ENCODE data around the gene CUEDC2. TPM values are rescaled to one million over a fixed set of nuclear protein-coding genes. Genes with fewer than 3 reads are reported as not detected.

Gene CUEDC2
- total RNA-seq, 2 experiments from 2014 or later, result 71.7 to 77.6 TPM

- ATAC-seq (no peak), DNase-seq (no peak)
- peaks cover 47% of the 10 kb centered on the region for H3K4me1 Mint-ChIP-seq (ENCODE audit: low read depth)
- H3K27ac Mint-ChIP-seq, result peak overlapping the region; percentile 62
- H3K36me3 Mint-ChIP-seq (ENCODE audit: low read depth), result peaks cover 28% of the 10 kb centered on the region
- H3K27me3 Mint-ChIP-seq (ENCODE audit: low read depth), result no peaks in the 10 kb centered on the region
- ChIA-PET POLR2A (interaction anchor here (1.8 to 5.7 kb wide), 2 partner anchors 9 to 19 kb away, joined by 10 to 81 read pairs; partner anchors contain the start of gene CUEDC2), CTCF (interaction anchor here (0.9 to 5.0 kb wide), 5 partner anchors 8 to 296 kb away, joined by 3 to 31 read pairs (median 25); partner anchors contain the start of gene CUEDC2)
- no peaks in the 10 kb centered on the region for H3K9me3 Mint-ChIP-seq (ENCODE audit: insufficient read depth)
- no peak overlapping the region for H3K4me3 Mint-ChIP-seq
Measured at GRCh38 chr10:102453502-102453901, 21.1 kb upstream of the CUEDC2 start.

- H3K27me3 Mint-ChIP-seq (ENCODE audit: low read depth), result no peaks in the 10 kb centered on the region
- H3K27ac Mint-ChIP-seq, result peak overlapping the region; percentile 83
- no peaks in the 10 kb centered on the region for H3K9me3 Mint-ChIP-seq (ENCODE audit: insufficient read depth)
- ATAC-seq (peak; percentile 40), DNase-seq (peak; percentile 71)
- H3K4me3 Mint-ChIP-seq, result peak overlapping the region; percentile 28
- CTCF ChIA-PET, result interaction anchor here (0.9 to 5.0 kb wide), 7 partner anchors 9 to 295 kb away, joined by 3 to 31 read pairs (median 5); partner anchors contain the start of gene CUEDC2
- POLR2A ChIA-PET, result interaction anchor here (1.0 to 5.7 kb wide), 3 partner anchors 10 to 57 kb away, joined by 6 to 81 read pairs (median 10); partner anchors contain the start of genes CUEDC2 and NFKB2
- peaks cover 28% of the 10 kb centered on the region for H3K36me3 Mint-ChIP-seq (ENCODE audit: low read depth)
- peaks cover 47% of the 10 kb centered on the region for H3K4me1 Mint-ChIP-seq (ENCODE audit: low read depth)
Measured at GRCh38 chr10:102452672-102453340, 20.4 kb upstream of the CUEDC2 start.

DNA sequence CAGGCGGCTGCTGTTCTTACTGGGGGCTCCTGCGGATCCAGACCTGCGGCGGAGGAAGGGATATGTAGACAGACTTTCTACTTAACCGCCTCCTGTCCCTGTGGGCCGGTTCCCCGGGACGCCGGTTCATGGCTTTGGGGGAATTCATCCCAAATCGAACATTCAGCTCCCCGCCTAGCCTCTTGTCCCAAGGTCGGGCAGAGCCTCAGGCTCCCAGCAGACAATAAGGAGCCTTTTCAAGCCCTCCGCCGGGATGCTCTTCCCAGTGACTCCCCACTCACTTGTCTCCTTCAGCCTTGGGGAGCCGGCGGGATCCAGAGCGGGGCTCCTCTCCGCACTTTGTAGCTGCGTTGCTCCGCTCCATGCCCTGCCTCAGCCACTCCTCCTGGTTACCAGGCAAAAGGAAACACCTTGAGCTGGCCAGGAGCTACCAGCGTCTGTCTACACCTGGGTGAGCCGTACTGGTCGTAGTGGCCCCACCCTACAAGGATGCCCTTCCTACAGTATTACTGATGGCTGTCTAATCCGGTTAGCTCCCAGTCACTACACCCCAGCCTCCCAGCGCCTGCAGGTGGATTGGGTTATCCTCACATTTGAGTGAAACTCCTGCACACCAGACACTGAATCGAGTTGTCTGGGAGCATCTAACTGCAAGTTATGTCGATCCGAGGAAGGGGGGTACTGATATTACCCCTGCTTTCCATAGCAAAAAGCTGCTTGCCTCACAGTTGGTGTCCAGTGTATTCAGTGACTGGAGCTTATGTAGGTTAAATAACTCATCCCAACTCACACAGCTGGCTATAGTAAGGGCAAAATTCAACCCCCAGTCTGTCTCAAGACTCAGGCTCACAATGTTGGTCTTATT is 19.0 kb upstream of the CUEDC2 start, which contains the start of gene C10orf95:
Gene C10orf95, minus strand, starts transcription at position 439 of the 865 bp plus-strand sequence. CDS start 450 bp downstream, outside the sequence.
- ChIA-PET CTCF (interaction anchor here (0.7 to 5.0 kb wide), 15 partner anchors 9 to 220 kb away, joined by 3 to 31 read pairs (median 6); partner anchors contain the start of genes ACTR1A, FBXL15 and NFKB2), POLR2A (interaction anchor here (0.6 to 5.7 kb wide), 13 partner anchors 10 to 126 kb away, joined by 3 to 81 read pairs (median 6); partner anchors contain the start of genes CUEDC2, FBXL15 and NFKB2)
- Mint-ChIP-seq H3K4me1 (ENCODE audit: low read depth) (peaks cover 47% of the 10 kb centered on the region), H3K9me3 (ENCODE audit: insufficient read depth) (no peaks in the 10 kb centered on the region), H3K27ac (peak within 1 kb of the TSS; percentile 80), H3K36me3 (ENCODE audit: low read depth) (peaks cover 25% of the 10 kb centered on the region), H3K27me3 (ENCODE audit: low read depth) (no peaks in the 10 kb centered on the region), H3K4me3 (peak within 1 kb of the TSS; percentile 90)
- ATAC-seq (no peak), DNase-seq (no peak)

- Mint-ChIP-seq H3K36me3 (ENCODE audit: low read depth) (peaks cover 19% of the 10 kb centered on the region), H3K4me1 (ENCODE audit: low read depth) (peaks cover 47% of the 10 kb centered on the region), H3K27me3 (ENCODE audit: low read depth) (no peaks in the 10 kb centered on the region), H3K27ac (peak overlapping the region; percentile 93), H3K4me3 (peak overlapping the region; percentile 90), H3K9me3 (ENCODE audit: insufficient read depth) (no peaks in the 10 kb centered on the region)
- ChIA-PET POLR2A (interaction anchor here (0.6 to 5.7 kb wide), 16 partner anchors 10 to 125 kb away, joined by 3 to 81 read pairs (median 5); partner anchors contain the start of genes CUEDC2, FBXL15 and NFKB2), CTCF (interaction anchor here (0.9 to 5.0 kb wide), 12 partner anchors 8 to 220 kb away, joined by 3 to 31 read pairs (median 10); partner anchors contain the start of genes CUEDC2, FBXL15 and NFKB2)
- ATAC-seq, result peak; percentile 85
- DNase-seq, result peak; percentile 93
Measured at GRCh38 chr10:102450374-102451104, 18.2 kb upstream of the CUEDC2 start.

- POLR2A ChIA-PET, result interaction anchor here (1.0 to 5.7 kb wide), 13 partner anchors 9 to 55 kb away, joined by 3 to 81 read pairs (median 6); partner anchors contain the start of genes CUEDC2, FBXL15 and NFKB2
- peaks cover 44% of the 10 kb centered on the region for H3K4me1 Mint-ChIP-seq (ENCODE audit: low read depth)
- peak overlapping the region; percentile 90 for H3K4me3 Mint-ChIP-seq
- ATAC-seq (no peak), DNase-seq (no peak)
- no peaks in the 10 kb centered on the region for H3K27me3 Mint-ChIP-seq (ENCODE audit: low read depth)
- CTCF ChIA-PET, result interaction anchor here (0.7 to 5.0 kb wide), 14 partner anchors 8 to 318 kb away, joined by 3 to 31 read pairs (median 5); partner anchors contain the start of genes CUEDC2, FBXL15 and NFKB2
- no peaks in the 10 kb centered on the region for H3K9me3 Mint-ChIP-seq (ENCODE audit: insufficient read depth)
- peaks cover 15% of the 10 kb centered on the region for H3K36me3 Mint-ChIP-seq (ENCODE audit: low read depth)
- peak overlapping the region; percentile 93 for H3K27ac Mint-ChIP-seq
Measured at GRCh38 chr10:102450124-102450373, 17.7 kb upstream of the CUEDC2 start.

DNA sequence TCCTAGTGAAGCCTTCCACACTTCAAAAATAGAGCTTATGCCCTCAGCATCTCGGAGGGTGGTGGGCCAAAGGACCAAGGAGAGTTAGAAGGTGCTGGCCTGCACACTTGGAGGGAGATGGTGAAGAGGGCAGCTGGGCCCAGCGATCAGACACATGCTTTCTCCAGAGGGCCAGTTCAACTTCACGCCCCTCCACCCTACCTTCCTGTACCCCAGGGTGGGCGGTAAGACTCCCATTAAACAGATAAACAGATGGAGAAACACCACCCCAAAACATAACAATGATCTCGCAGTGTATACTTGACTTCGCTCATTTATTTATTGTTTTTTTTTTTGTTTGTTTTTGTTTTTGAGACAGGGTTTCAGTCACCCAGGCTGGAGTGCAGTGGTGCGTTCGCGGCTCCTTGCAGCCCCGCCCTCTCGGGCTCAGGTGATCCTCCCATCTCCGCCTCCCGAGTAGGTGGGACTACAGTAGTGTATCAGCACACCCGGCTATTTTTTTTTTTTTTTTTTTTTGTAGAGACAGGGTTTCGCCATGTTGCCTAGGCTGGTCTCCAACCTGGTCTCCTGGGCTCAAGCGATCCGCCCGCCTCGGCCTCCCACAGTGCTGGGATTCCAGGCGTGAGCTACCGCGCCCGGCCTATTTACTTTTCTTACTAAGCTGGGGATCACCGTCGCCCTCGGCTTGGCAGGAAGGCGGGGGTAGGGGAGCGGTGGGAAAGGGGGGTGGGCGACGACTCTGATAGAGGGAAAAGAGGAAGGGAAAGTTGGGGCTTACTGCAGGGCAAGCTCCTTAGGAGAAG is 17.1 kb upstream of the CUEDC2 start:
- peak; percentile 66 for ATAC-seq
- Mint-ChIP-seq H3K27ac (peak overlapping the region; percentile 93), H3K4me1 (ENCODE audit: low read depth) (peaks cover 38% of the 10 kb centered on the region), H3K4me3 (peak overlapping the region; percentile 90), H3K27me3 (ENCODE audit: low read depth) (no peaks in the 10 kb centered on the region), H3K9me3 (ENCODE audit: insufficient read depth) (no peaks in the 10 kb centered on the region), H3K36me3 (ENCODE audit: low read depth) (peaks cover 17% of the 10 kb centered on the region)
- ChIA-PET POLR2A (interaction anchor here (0.6 to 5.7 kb wide), 14 partner anchors 9 to 331 kb away, joined by 3 to 81 read pairs (median 5); partner anchors contain the start of genes CUEDC2, FBXL15 and NFKB2), CTCF (interaction anchor here (0.7 to 5.0 kb wide), 14 partner anchors 12 to 317 kb away, joined by 3 to 31 read pairs (median 4); partner anchors contain the start of genes CUEDC2 and NFKB2)
- peak; percentile 93 for DNase-seq

- CTCF ChIA-PET, result no interaction called here
- POLR2A ChIA-PET, result no interaction called here
- DNase-seq, result no peak
Measured at GRCh38 chr10:102444851-102445250, 12.5 kb upstream of the CUEDC2 start.

DNA sequence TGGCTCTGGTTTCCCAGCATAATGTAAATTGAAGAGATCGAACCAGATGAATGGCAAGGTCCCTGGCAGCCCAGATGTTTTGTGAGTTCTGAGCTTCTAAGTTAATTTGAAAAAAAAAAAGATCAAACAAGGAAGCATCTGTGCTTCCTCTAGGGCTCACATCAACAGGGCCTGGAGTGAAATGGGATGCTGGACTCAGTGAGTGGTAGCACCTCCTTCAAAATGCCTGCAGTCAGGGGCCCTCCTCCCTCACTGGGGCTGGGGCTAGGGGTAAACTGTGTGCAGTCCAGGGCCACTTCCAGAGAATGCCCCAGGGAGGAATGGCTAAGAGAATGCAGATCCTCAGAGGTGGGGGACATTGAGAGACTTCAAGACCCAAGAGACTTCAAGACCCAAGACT is 6.0 kb upstream of the CUEDC2 start:
- no peaks in the 10 kb centered on the region for H3K27me3 Mint-ChIP-seq (ENCODE audit: low read depth)
- POLR2A ChIA-PET, result interaction anchor here (7.1 kb wide), 1 partner anchor 12 kb away, joined by 81 read pairs; the partner anchor contains the start of gene C10orf95
- peaks cover 28% of the 10 kb centered on the region for H3K36me3 Mint-ChIP-seq (ENCODE audit: low read depth)
- DNase-seq (no peak), ATAC-seq (no peak)
- CTCF ChIA-PET, result no interaction called here
- H3K4me1 Mint-ChIP-seq (ENCODE audit: low read depth), result peaks cover 49% of the 10 kb centered on the region
- H3K4me3 Mint-ChIP-seq, result peak overlapping the region; percentile 88
- H3K27ac Mint-ChIP-seq, result peak overlapping the region; percentile 27
- no peaks in the 10 kb centered on the region for H3K9me3 Mint-ChIP-seq (ENCODE audit: insufficient read depth)

More at GRCh38 chr10:102444851-102445250, 12.5 kb upstream of the CUEDC2 start:
- Mint-ChIP-seq H3K9me3 (ENCODE audit: insufficient read depth) (no peaks in the 10 kb centered on the region), H3K4me1 (ENCODE audit: low read depth) (peaks cover 17% of the 10 kb centered on the region), H3K4me3 (no peak overlapping the region), H3K27me3 (ENCODE audit: low read depth) (no peaks in the 10 kb centered on the region), H3K36me3 (ENCODE audit: low read depth) (peaks cover 6% of the 10 kb centered on the region), H3K27ac (no peak overlapping the region)
- no peak for ATAC-seq

GRCh38 chr10:102437515-102437914 is 5.1 kb upstream of the CUEDC2 start:
- peaks cover 28% of the 10 kb centered on the region for H3K36me3 Mint-ChIP-seq (ENCODE audit: low read depth)
- no peak for ATAC-seq
- peaks cover 56% of the 10 kb centered on the region for H3K4me1 Mint-ChIP-seq (ENCODE audit: low read depth)
- H3K4me3 Mint-ChIP-seq, result peak overlapping the region; percentile 88
- no peak for DNase-seq
- CTCF ChIA-PET, result interaction anchor here (0.6 to 4.4 kb wide), 2 partner anchors 14 to 248 kb away, joined by 3 to 26 read pairs; partner anchors contain the start of gene C10orf95
- no peaks in the 10 kb centered on the region for H3K9me3 Mint-ChIP-seq (ENCODE audit: insufficient read depth)
- POLR2A ChIA-PET, result interaction anchor here (0.6 to 7.1 kb wide), 3 partner anchors 13 to 24 kb away, joined by 3 to 81 read pairs (median 75); partner anchors contain the start of genes C10orf95 and FBXL15
- H3K27ac Mint-ChIP-seq, result peak overlapping the region; percentile 54
- no peaks in the 10 kb centered on the region for H3K27me3 Mint-ChIP-seq (ENCODE audit: low read depth)

GRCh38 chr10:102436312-102436711 is 3.9 kb upstream of the CUEDC2 start:
- peak overlapping the region; percentile 83 for H3K27ac Mint-ChIP-seq
- H3K4me3 Mint-ChIP-seq, result peak overlapping the region; percentile 88
- ChIA-PET POLR2A (interaction anchor here (0.7 to 7.1 kb wide), 7 partner anchors 10 to 65 kb away, joined by 3 to 81 read pairs (median 11); partner anchors contain the start of genes C10orf95, FBXL15 and NFKB2), CTCF (interaction anchor here (0.7 to 5.5 kb wide), 7 partner anchors 9 to 267 kb away, joined by 3 to 28 read pairs (median 5); partner anchors contain the start of genes ACTR1A and C10orf95)
- no peaks in the 10 kb centered on the region for H3K9me3 Mint-ChIP-seq (ENCODE audit: insufficient read depth)
- no peaks in the 10 kb centered on the region for H3K27me3 Mint-ChIP-seq (ENCODE audit: low read depth)
- H3K4me1 Mint-ChIP-seq (ENCODE audit: low read depth), result peaks cover 58% of the 10 kb centered on the region
- no peak for DNase-seq
- no peak for ATAC-seq
- peaks cover 24% of the 10 kb centered on the region for H3K36me3 Mint-ChIP-seq (ENCODE audit: low read depth)
